ENCODE measurements around the gene PHOSPHO1.

Gene PHOSPHO1

DNA sequence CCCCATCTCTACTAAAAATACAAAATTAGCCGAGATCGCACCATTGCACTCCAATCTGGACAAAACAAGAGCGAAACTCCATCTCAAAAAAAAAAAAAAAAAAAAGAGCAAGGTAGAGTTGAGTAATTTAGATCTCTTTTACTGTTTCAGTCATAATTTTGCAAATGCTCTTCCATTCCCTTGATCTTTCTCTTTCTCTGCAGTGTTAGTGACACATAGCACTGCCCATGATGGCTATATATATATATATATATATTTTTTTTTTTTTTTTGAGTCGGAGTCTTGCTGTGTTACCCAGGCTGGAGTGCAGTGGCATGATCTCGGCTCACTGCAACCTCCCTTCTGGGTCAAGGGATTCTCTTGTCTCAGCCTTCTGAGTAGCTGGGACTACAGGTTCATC is 12.2 kb upstream of the PHOSPHO1 start:
- no peak for DNase-seq

DNA sequence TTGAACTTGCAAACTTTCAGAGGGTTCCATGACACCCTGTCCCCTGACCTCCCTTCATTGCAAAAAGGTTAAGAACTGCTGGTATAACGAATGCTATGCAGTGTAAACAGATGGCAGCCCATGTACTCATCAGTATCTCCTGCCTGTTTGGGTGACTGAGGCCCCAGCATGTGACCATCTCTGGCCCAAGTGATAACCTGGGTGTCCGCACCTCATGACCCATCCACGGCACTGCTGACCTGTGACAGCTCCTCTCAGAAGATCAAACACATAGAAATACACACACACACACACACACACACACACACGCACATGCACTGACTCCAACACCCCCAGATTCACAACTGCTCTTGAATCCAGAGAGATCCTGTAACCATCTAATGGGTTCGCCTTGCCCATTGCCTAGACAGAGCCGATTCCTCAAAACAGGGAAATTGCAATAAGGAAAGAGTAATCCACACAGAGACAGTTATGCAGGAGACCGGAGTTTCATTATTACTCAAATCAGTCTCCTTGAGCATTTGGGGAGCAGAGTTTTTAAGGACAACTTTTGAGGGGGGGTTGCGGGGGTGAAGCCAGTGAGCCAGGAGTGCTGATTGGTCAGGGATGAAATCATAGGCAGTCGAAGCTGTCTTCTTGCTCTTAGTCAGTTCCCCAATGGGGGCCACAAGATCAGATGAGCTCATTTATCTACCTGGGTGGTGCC is 11.3 kb upstream of the PHOSPHO1 start:
- DNase-seq = no peak

DNA sequence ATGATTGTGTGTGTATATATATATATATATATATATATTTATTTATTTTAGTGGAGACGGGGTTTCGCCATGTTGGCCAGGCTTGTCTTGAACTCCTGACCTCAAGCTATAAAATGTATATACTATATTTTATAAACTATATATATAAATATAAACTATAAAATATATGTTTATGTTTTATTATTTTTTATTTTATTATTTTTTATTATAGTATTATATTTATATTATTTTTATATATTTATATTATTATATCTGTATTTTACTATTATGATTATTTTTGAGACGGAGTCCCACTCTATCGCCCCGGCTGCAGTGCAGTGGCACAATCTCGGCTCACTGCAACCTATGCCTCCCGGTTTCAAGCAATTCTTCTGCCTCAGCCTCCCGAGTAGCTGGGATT is 10.5 kb upstream of the PHOSPHO1 start:
- no peak for DNase-seq

- DNase-seq = no peak
Measured at GRCh38 chr17:49240619-49241018, 10.0 kb upstream of the PHOSPHO1 start.

DNA sequence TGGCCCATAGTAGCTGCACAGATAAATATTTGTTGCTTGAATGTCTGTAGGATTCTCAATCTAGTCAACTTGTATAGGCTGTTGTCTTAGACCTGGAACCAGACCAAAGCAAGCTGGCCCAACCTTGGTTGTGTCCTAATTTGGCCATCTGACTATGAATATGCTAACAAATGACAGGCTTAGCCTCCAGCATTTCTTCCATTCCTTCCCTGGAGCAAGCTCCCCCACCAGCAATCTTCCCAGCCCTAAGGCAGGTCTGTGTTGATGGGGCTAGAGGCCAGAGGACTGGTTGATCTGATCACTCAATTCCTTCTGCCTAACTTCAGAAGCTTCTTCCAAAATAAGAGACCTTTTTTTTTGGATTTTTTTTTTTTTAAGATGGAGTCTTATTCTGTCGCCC is 9.4 kb upstream of the PHOSPHO1 start:
- no peak for DNase-seq

DNA sequence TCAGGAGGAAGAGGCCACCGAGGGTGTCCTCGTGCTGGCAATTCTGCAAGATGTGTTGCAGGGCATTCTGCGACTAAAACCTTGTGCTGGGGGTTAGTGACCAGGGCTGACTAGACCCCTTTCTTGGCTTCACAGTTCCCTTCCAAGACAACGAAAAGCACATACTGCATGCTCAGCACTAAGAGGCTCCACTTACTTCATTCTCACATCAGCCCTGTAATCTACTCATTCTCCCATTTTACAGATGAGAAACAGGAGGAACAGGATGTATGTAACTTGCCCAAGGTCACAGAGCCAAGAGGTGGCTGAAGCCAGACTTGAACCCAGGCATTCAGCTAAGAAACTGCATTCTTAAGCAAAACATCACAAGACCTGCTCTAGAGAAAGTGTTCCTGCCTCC is 5.3 kb upstream of the PHOSPHO1 start:
- DNase-seq = no peak

GRCh38 chr17:49234509-49235080 is 4.0 kb upstream of the PHOSPHO1 start:
- DNase-seq = no peak

DNA sequence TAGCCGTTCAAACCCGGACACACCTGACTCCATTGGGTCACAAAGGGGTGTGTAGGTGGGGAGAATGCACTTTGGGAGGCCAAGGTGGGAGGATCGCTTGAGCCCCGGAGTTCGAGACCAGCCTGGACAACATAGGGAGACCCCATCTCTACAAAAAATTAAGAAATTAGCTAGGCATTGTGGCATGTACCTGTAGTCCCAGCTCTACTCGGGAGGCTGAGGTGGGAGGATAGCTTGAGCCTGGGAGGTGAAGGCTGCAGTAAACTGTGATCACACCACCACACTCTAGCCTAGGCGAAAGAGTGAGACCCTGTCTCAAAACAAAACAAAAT is 942 bp upstream of the PHOSPHO1 start:
- DNase-seq = no peak

DNA sequence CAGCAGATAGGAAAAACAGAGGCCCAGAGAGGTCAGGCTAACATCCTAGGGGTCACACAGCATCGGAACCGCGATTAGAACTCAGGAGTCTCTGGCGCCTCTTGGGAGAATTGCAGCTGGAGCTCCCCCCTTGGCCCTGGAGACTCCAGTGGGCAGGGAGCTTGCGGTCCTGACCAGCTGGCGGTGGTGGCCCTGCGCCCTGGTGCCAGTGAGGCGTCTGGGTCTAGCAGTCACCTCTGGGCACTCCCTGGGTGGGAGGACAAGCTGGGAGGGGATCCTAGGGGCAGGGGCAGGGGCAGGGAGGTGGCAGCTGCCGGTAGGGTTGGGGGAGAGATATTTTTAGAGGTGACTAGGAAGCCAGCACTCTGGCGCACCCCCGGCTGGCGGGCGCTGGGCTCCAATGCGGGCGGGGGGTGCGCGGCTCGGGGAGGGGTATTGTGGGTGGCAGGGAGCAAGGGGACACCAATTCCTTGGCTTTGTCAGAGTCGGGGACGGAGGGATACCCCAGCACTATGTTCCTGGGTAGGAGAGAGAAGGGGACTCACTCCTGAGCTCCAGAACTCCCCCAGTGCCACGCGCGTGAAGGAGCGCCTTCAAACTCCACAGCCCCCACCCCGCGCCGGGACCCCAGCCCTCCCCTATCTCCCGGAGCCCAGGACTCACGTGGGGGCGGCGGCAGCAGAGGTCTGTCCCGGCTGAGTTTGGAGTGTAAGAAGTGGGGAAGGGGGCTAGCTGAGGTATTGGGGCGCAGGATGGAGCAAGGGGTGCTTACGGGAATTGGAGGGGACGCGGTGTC is 584 bp downstream of the PHOSPHO1 start:
- peak in 1 of 6 experiments; percentile 36 for DNase-seq

DNA sequence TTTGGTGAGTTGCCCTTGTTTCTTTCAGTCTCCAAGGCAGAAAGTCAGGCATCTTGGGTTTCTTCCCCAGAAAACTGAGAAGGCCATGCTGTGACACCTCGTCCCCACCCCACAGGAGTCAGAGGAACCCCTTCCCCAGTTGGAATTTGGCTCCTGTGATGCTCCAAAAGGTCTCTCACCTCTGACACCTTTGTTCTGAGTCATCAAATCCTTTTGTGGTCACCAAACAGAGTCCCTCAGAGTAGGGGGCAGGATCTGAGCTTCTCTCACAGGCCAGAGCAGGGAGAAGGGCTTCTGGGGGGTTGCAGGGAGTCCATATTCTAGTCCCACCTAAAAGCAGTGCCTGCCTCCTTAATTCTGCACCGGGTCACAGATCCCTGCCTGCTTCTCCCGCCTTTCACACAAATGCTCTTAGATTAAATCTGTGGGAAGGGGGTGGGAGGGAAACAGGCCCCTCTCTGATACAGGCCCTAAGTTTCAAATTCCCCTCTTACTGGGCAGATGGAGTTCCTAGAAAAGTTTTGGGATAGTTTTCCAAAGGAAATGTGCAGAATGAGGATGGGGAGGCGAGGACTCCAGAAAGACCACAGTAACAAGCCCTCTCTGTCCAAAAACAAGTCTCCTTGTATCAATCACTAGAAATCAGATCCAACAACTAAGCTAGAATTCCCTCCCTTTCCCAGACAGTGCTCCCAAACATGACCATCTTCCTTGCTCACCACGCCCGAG is 1.3 kb downstream of the PHOSPHO1 start:
- DNase-seq = no peak

DNA sequence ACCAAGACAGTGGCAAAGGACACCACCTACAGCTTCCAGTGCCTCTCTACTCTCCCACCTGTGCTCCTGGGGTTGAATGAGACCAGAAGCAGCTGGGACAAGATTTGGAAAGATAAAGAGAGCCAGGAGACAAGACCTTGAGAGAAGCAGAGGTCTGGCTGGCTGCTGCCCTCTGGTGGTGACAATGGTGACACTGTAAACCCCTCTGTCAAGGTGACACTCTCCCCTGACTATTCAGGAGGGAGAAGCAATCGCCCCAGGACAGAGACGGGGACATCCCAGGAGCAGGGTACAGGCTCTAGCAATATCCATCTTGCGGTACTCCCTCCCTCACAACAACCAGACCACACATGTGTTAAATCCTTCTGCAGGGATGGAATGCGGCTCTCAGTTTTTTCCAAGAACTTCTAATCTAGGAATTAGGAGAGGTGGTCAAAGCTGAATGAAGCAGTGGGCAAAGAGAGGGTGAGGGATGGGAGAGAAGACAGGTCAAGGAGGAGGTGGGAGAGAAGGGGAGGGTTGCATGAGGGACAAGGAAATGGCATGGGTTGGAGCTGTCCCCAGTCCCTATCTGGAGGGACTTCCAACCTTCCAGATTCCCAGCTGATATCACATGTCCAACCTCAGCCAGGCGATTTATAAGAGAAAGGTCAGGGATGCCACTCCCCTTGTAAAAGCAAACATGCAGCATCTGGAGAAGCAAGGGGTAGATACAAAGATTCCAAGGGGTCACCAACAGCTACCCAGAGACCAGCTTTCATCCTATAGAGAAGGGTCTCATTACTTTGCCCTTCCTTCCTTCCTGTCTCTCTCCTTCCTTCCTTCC is 2.9 kb downstream of the PHOSPHO1 start:
- peak in 5 of 6 experiments; percentile 54 to 77 (median 64) for DNase-seq

GRCh38 chr17:49226771-49227435 is 3.7 kb downstream of the PHOSPHO1 start:
- no peak for DNase-seq

DNA sequence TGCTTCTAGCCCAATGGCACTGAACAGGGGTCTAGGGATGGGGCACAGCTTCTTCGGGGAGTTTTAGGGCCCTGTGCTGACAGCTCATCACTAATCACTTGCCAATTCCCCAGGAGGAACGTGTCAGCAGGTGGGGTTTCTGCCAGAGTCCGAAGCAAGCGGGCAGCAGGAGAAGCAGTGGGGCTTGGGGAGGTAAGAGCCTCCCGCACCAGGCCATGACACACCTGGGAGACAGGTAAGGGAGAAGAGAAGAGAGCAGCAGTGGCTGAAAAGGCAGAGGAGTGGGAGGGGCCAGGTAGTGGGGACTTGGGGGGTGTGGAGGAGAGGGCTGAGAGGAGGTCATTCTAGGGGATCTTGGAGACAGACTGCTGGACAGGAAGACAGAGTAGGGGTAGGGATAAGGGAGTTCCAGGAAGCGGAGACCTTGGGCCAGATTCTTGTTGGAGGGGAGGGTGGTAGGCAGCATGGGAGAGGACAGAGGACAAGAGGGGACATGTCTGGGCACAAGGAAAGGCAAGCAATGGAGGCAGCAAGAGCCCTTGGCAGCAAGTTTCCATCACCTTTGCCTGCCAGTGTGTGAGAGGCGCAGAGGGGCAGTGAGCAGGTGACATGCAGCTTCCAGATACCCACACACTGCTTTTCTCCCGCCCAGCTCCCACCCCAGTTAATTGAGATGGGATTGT is 4.9 kb downstream of the PHOSPHO1 start:
- no peak for DNase-seq

GRCh38 chr17:49224997-49225337 is 5.6 kb downstream of the PHOSPHO1 start:
- no peak for DNase-seq

DNA sequence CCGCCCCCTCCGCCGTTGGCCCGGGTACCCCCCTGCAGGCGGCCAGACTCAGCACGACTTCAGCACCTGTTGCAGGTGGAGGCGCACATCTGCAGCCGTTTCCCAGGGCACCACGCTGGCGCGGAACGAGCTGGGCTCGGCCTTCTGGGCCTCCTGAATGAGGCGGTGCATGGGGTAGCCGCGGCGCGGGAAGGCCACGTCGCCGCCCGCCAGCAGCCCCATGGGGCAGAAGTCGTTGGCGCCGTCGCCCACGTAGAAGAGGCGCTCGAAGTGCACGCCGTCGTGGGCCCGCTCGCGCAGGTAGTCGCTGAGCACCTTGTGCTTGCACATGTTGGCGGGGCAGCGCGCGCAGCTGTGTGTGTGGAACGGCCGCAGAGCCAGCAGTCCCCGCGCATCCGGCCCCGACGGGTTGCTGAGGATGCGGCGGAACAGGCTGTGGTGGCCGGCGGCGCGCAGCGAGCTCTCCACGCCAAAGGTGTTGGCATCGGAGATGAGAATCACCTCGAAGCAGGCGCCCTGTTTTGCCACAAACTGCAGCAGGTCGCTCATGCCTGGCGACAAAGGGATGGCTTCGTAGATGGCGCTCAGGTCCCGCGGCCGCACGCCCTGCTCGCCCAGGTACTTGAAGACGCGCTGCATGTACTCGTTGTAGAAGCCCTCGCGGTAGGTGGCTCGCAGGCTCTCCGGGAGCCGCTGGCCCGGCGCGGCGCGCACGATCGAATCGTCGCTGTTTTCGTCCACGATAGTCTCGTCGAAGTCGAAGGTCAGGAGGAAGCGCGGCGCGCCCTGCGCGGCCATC is 6.2 kb downstream of the PHOSPHO1 start:
- peak; percentile 23 to 65 (median 44) for DNase-seq

GRCh38 chr17:49223517-49224197 is 6.9 kb downstream of the PHOSPHO1 start:
- peak; percentile 7 to 65 (median 44) for DNase-seq

DNA sequence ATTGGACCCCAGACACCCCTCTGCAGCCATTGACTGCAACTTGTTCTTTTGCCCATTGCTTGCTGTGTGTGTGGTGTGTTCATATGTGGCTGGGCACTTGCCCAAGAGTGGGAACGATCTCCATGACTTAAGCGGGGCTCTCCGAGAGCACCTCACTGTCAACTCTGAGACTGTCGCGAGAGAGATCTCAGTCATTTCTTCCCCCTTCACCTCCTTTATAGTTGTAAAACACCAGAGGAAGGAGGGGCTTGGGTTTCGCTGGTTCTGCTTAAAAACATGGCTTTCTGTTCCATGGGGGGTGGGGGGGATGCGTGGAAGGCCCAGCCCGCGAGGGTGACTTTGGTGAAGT is 7.4 kb downstream of the PHOSPHO1 start:
- no peak for DNase-seq

DNA sequence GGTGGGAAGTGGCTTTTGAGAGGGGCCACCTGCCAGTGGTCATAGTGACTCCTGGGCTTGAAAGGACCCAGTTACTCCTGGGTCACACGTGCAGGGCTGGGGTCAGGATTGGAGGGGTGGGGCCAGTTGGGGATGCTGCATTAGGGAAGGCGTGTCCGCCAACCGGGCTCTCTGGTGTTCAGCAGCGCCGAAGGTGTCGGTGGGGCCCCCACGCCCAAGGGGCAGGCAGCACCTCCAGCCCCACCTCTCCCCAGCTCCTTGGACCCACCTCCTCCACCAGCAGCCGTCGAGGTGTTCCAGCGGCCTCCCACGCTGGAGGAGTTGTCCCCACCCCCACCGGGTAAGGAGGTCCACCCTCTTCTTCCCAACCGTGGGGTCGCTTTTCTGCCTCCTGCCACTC is 10.6 kb downstream of the PHOSPHO1 start:
- DNase-seq = no peak

- peak in 5 of 6 experiments; percentile 12 to 33 (median 16) for DNase-seq
Measured at GRCh38 chr17:49218941-49219913, 11.4 kb downstream of the PHOSPHO1 start.
